ENCODE measurements around the gene STX8. TPM values are rescaled to one million over a fixed set of nuclear protein-coding genes. Genes with fewer than 3 reads are reported as not detected.
A peak's percentile ranks its signal among the peaks of the same experiment; 100 is the strongest.

STX8 gene
- total RNA-seq, 2 donors from 2014 or later = 57.3 to 73.8 TPM

GRCh38 chr17:9299695-9300094 is 275.9 kb downstream of the STX8 start:
- ATAC-seq (replicated peaks) = no peak
- no peak overlapping the region for H3K4me3 Mint-ChIP-seq
- H3K9me3 Mint-ChIP-seq = no peaks in the 10 kb centered on the region
- H3K27ac Mint-ChIP-seq = no peak overlapping the region
- H3K4me1 Mint-ChIP-seq = no peaks in the 10 kb centered on the region
- H3K36me3 Mint-ChIP-seq (ENCODE audit: low read depth) = no peaks in the 10 kb centered on the region
- H3K27me3 Mint-ChIP-seq = no peaks in the 10 kb centered on the region

- no peaks in the 10 kb centered on the region for H3K36me3 Mint-ChIP-seq (ENCODE audit: low read depth)
- no peaks in the 10 kb centered on the region for H3K9me3 Mint-ChIP-seq
- no peak overlapping the region for H3K4me3 Mint-ChIP-seq
- H3K27me3 Mint-ChIP-seq = no peaks in the 10 kb centered on the region
- H3K4me1 Mint-ChIP-seq = no peaks in the 10 kb centered on the region
- no peak overlapping the region for H3K27ac Mint-ChIP-seq
- ATAC-seq (replicated peaks) = no peak
Observed at GRCh38 chr17:9298776-9299295, 276.8 kb downstream of the STX8 start.

- Mint-ChIP-seq H3K27ac (no peak overlapping the region), H3K4me3 (no peak overlapping the region), H3K27me3 (no peaks in the 10 kb centered on the region), H3K4me1 (no peaks in the 10 kb centered on the region), H3K36me3 (ENCODE audit: low read depth) (no peaks in the 10 kb centered on the region), H3K9me3 (no peaks in the 10 kb centered on the region)
- ATAC-seq (replicated peaks) = no peak
Observed at GRCh38 chr17:9298135-9298534, 277.5 kb downstream of the STX8 start.

- no peak overlapping the region for H3K4me3 Mint-ChIP-seq
- peaks cover 10% of the 10 kb centered on the region for H3K4me1 Mint-ChIP-seq
- no peaks in the 10 kb centered on the region for H3K9me3 Mint-ChIP-seq
- no peaks in the 10 kb centered on the region for H3K36me3 Mint-ChIP-seq (ENCODE audit: low read depth)
- no peak overlapping the region for H3K27ac Mint-ChIP-seq
- ATAC-seq (replicated peaks) = no peak
- no peaks in the 10 kb centered on the region for H3K27me3 Mint-ChIP-seq
Observed at GRCh38 chr17:9294661-9295210, 280.9 kb downstream of the STX8 start.

- Mint-ChIP-seq H3K4me1 (peaks cover 21% of the 10 kb centered on the region), H3K9me3 (no peaks in the 10 kb centered on the region), H3K4me3 (no peak overlapping the region), H3K27ac (no peak overlapping the region), H3K27me3 (no peaks in the 10 kb centered on the region), H3K36me3 (ENCODE audit: low read depth) (no peaks in the 10 kb centered on the region)
- ATAC-seq (replicated peaks) = no peak
Observed at GRCh38 chr17:9292561-9292941, 283.1 kb downstream of the STX8 start.

- Mint-ChIP-seq H3K27ac (no peak overlapping the region), H3K4me1 (peaks cover 21% of the 10 kb centered on the region), H3K27me3 (no peaks in the 10 kb centered on the region), H3K9me3 (no peaks in the 10 kb centered on the region), H3K4me3 (no peak overlapping the region), H3K36me3 (ENCODE audit: low read depth) (no peaks in the 10 kb centered on the region)
- ATAC-seq (replicated peaks) = no peak
Observed at GRCh38 chr17:9291912-9292560, 283.6 kb downstream of the STX8 start.

- ATAC-seq (replicated peaks) = no peak
- H3K36me3 Mint-ChIP-seq (ENCODE audit: low read depth) = no peaks in the 10 kb centered on the region
- H3K4me3 Mint-ChIP-seq = peak overlapping the region; percentile 41
- peaks cover 21% of the 10 kb centered on the region for H3K4me1 Mint-ChIP-seq
- no peaks in the 10 kb centered on the region for H3K9me3 Mint-ChIP-seq
- H3K27ac Mint-ChIP-seq = peak overlapping the region; percentile 45
- H3K27me3 Mint-ChIP-seq = no peaks in the 10 kb centered on the region
Observed at GRCh38 chr17:9290226-9290613, 285.4 kb downstream of the STX8 start.

- H3K36me3 Mint-ChIP-seq (ENCODE audit: low read depth) = no peaks in the 10 kb centered on the region
- peaks cover 18% of the 10 kb centered on the region for H3K4me1 Mint-ChIP-seq
- H3K27me3 Mint-ChIP-seq = no peaks in the 10 kb centered on the region
- no peak overlapping the region for H3K4me3 Mint-ChIP-seq
- no peak for ATAC-seq (replicated peaks)
- no peak overlapping the region for H3K27ac Mint-ChIP-seq
- no peaks in the 10 kb centered on the region for H3K9me3 Mint-ChIP-seq
Observed at GRCh38 chr17:9287306-9287705, 288.3 kb downstream of the STX8 start.

GRCh38 chr17:9286434-9286833 is 289.2 kb downstream of the STX8 start:
- Mint-ChIP-seq H3K4me3 (no peak overlapping the region), H3K27me3 (no peaks in the 10 kb centered on the region), H3K36me3 (ENCODE audit: low read depth) (no peaks in the 10 kb centered on the region), H3K4me1 (peaks cover 18% of the 10 kb centered on the region), H3K27ac (no peak overlapping the region), H3K9me3 (no peaks in the 10 kb centered on the region)
- no peak for ATAC-seq (replicated peaks)

- no peaks in the 10 kb centered on the region for H3K27me3 Mint-ChIP-seq
- H3K4me1 Mint-ChIP-seq = peaks cover 18% of the 10 kb centered on the region
- H3K36me3 Mint-ChIP-seq (ENCODE audit: low read depth) = no peaks in the 10 kb centered on the region
- ATAC-seq (replicated peaks) = no peak
- H3K27ac Mint-ChIP-seq = no peak overlapping the region
- no peak overlapping the region for H3K4me3 Mint-ChIP-seq
- H3K9me3 Mint-ChIP-seq = no peaks in the 10 kb centered on the region
Observed at GRCh38 chr17:9285602-9286427, 289.8 kb downstream of the STX8 start.

- Mint-ChIP-seq H3K27me3 (no peaks in the 10 kb centered on the region), H3K9me3 (no peaks in the 10 kb centered on the region), H3K4me3 (no peak overlapping the region), H3K36me3 (ENCODE audit: low read depth) (no peaks in the 10 kb centered on the region), H3K4me1 (peaks cover 12% of the 10 kb centered on the region), H3K27ac (no peak overlapping the region)
- ATAC-seq (replicated peaks) = no peak
Observed at GRCh38 chr17:9284884-9285283, 290.7 kb downstream of the STX8 start.

- no peak overlapping the region for H3K27ac Mint-ChIP-seq
- H3K27me3 Mint-ChIP-seq = no peaks in the 10 kb centered on the region
- no peaks in the 10 kb centered on the region for H3K36me3 Mint-ChIP-seq (ENCODE audit: low read depth)
- H3K4me3 Mint-ChIP-seq = no peak overlapping the region
- no peaks in the 10 kb centered on the region for H3K9me3 Mint-ChIP-seq
- H3K4me1 Mint-ChIP-seq = peaks cover 5% of the 10 kb centered on the region
- ATAC-seq (replicated peaks) = no peak
Observed at GRCh38 chr17:9283909-9284308, 291.7 kb downstream of the STX8 start.

- Mint-ChIP-seq H3K27me3 (no peaks in the 10 kb centered on the region), H3K36me3 (ENCODE audit: low read depth) (no peaks in the 10 kb centered on the region), H3K4me3 (no peak overlapping the region), H3K4me1 (peaks cover 6% of the 10 kb centered on the region), H3K9me3 (no peaks in the 10 kb centered on the region), H3K27ac (no peak overlapping the region)
- no peak for ATAC-seq (replicated peaks)
Observed at GRCh38 chr17:9279893-9280292, 295.7 kb downstream of the STX8 start.

- H3K9me3 Mint-ChIP-seq = no peaks in the 10 kb centered on the region
- H3K4me3 Mint-ChIP-seq = peak overlapping the region; percentile 5
- no peaks in the 10 kb centered on the region for H3K27me3 Mint-ChIP-seq
- peak overlapping the region; percentile 5 for H3K27ac Mint-ChIP-seq
- H3K4me1 Mint-ChIP-seq = peaks cover 16% of the 10 kb centered on the region
- ATAC-seq (replicated peaks) = no peak
- H3K36me3 Mint-ChIP-seq (ENCODE audit: low read depth) = no peaks in the 10 kb centered on the region
Observed at GRCh38 chr17:9274973-9275372, 300.6 kb downstream of the STX8 start.

Measured in activated T-helper 17 cell treated with anti-CD3 and anti-CD28 coated beads, Interleukin-2, amount 50 U/mL, for 72 hours (primary cell).